Activated CD4-positive, alpha-beta T cell treated with anti-CD3 and anti-CD28 coated beads, Interleukin-2, amount 10 ng/mL, durations not matched to agents 24 days and 14 days (primary cell): Measurements from ENCODE around the gene LTBP1. TPM values are rescaled to one million over a fixed set of nuclear protein-coding genes. Genes with fewer than 3 reads are reported as not detected.

ENCODE experiments used
- DNase-seq: peaks from one replicate; pipeline ENCODE4 v3.0.0; 2022
- H3K27ac Mint-ChIP-seq: one replicate; pipeline ENCODE4 v1.8.0; 2022; ENCODE audit warnings: mild to moderate bottlenecking, mixed read lengths
- H3K27me3 Mint-ChIP-seq: one replicate; pipeline ENCODE4 v1.8.0; 2022; ENCODE audit warnings: mixed read lengths
- H3K36me3 Mint-ChIP-seq: one replicate; pipeline ENCODE4 v1.8.0; 2022; ENCODE audit warnings: low read depth, mild to moderate bottlenecking, mixed read lengths
- H3K4me1 Mint-ChIP-seq: one replicate; pipeline ENCODE4 v1.8.0; 2021; ENCODE audit warnings: mixed read lengths
- H3K4me3 Mint-ChIP-seq: one replicate; pipeline ENCODE4 v1.8.0; 2022; ENCODE audit warnings: mild to moderate bottlenecking, moderate library complexity, mixed read lengths
- H3K9me3 Mint-ChIP-seq: one replicate; pipeline ENCODE4 v1.8.0; 2021; ENCODE audit warnings: mixed read lengths
- intact Hi-C: fragments of 100-400 bp; cut with micrococcal nuclease; formaldehyde crosslinking; loops from one replicate; pipeline ENCODE4 v1.15.1; 2023
- total RNA-seq: library from RNA; stranded (reverse); gene quantifications from 2 replicates; pipeline ENCODE4 v1.2.3, GENCODE V29; 2022

The LTBP1 gene
- total RNA-seq, 1 donor from 2014 or later = 0.21 TPM

DNA sequence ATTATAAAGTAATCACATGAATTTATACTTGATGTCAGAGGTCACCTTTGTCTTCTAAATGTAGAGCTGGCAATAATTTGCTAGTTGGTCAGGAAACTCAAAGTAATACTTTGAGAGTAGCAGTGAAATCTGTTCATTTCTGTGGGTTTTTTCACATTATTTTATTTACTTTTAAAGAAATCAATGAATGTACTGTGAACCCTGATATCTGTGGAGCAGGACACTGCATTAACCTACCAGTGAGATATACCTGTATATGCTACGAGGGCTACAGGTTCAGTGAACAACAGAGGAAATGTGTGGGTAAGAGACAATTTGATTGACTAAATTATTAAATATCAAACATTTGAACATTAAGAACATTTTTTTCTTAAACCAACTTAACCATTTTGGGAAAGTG, 326.7 kb downstream of the LTBP1 start:
- Mint-ChIP-seq H3K27me3 (peaks cover 16% of the 10 kb centered on the region), H3K4me1 (peaks cover 2% of the 10 kb centered on the region), H3K27ac (no peak overlapping the region), H3K9me3 (no peaks in the 10 kb centered on the region), H3K4me3 (no peak overlapping the region), H3K36me3 (no peaks in the 10 kb centered on the region)
- intact Hi-C loops = no loop called here
- DNase-seq = no peak

DNA sequence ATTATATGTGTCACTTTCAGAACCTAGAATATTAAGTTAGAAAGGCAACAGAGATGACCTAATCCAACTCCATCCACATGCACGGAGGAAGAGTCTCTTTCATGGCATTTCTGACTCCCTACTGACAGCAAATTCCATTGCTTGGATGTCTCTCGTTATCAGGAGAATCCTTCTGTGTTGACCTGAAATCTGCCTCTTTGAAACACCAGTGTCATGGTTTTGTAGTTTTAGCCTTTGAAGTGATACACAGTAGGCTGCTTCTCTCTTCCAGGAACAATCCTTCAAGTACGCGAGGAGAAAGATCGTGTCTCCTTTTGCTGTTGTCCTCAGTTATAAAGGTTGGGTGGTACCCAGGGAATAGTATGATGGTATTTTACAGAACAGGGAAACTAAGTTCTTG, 327.8 kb downstream of the LTBP1 start:
- intact Hi-C loops = no loop called here
- H3K9me3 Mint-ChIP-seq = no peaks in the 10 kb centered on the region
- H3K4me3 Mint-ChIP-seq = no peak overlapping the region
- DNase-seq = no peak
- peaks cover 13% of the 10 kb centered on the region for H3K27me3 Mint-ChIP-seq
- peaks cover 2% of the 10 kb centered on the region for H3K4me1 Mint-ChIP-seq
- no peaks in the 10 kb centered on the region for H3K36me3 Mint-ChIP-seq
- H3K27ac Mint-ChIP-seq = no peak overlapping the region

GRCh38 chr2:33275689-33276444, 329.1 kb downstream of the LTBP1 start:
- peaks cover 11% of the 10 kb centered on the region for H3K27me3 Mint-ChIP-seq
- no peak overlapping the region for H3K27ac Mint-ChIP-seq
- intact Hi-C loops = no loop called here
- no peak overlapping the region for H3K4me3 Mint-ChIP-seq
- no peaks in the 10 kb centered on the region for H3K9me3 Mint-ChIP-seq
- H3K36me3 Mint-ChIP-seq = no peaks in the 10 kb centered on the region
- peaks cover 2% of the 10 kb centered on the region for H3K4me1 Mint-ChIP-seq
- DNase-seq = no peak

- Mint-ChIP-seq H3K27ac (no peak overlapping the region), H3K4me1 (no peaks in the 10 kb centered on the region), H3K9me3 (no peaks in the 10 kb centered on the region), H3K36me3 (no peaks in the 10 kb centered on the region), H3K27me3 (peaks cover 9% of the 10 kb centered on the region), H3K4me3 (no peak overlapping the region)
- intact Hi-C loops = no loop called here
- DNase-seq = no peak
Observed at GRCh38 chr2:33277002-33277426, 330.3 kb downstream of the LTBP1 start.

DNA sequence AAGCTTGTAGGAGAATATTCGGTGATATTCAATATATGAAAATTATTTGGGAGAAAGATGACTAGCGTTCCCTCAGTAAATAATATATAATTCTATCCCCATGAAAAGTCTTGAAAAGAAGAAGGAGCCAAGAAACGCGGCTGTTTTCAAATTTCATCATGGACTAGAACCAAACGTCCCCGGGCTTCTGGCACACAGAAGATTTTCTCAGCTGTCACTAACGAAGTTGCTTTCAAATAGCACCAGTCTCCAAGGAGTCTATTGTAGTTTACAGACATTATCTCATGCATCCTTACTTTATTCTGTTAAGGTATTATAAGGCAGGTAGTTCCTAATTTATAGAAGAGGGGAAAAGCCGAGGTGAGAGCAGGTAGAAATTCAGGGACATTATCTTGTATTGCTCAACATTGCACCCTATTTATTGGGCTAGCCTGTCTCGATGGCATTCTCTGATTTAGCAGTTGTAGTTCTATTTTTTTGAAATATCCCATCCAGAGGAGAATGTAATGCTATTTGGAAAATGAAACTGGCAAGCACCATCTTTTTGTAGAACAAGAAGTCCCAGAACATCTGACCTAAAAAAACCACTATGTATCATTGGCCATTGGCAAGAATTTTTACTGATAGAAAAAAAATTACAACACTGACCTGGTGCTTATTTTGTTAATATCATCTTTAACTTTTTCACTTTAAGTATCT, 331.6 kb downstream of the LTBP1 start:
- H3K9me3 Mint-ChIP-seq = no peaks in the 10 kb centered on the region
- no peak overlapping the region for H3K27ac Mint-ChIP-seq

DNA sequence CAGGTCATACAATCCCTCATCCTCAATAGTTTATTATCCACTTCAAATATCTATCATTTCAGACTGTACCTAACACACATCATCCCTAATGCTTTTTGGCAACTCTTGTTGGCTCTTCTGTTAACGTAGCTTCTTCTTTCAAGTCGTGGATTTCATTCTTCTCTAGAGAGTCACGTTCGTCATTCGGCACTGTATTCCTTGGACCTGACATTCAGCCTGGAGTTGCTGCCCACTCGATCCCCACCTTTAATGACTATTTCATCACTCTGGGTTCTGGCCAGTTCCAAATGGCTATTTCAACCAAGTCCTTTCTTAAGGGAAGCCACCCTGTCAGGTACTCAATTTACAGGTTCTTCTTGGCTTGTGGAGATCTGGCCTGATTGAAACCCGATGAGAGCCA, 337.5 kb downstream of the LTBP1 start:
- H3K27me3 Mint-ChIP-seq = peaks cover 1% of the 10 kb centered on the region
- no peak overlapping the region for H3K4me3 Mint-ChIP-seq

More for the DNA sequence above, 331.6 kb downstream of the LTBP1 start:
- H3K4me1 Mint-ChIP-seq = no peaks in the 10 kb centered on the region
- intact Hi-C loops = no loop called here
- no peak for DNase-seq
- no peak overlapping the region for H3K4me3 Mint-ChIP-seq
- H3K27me3 Mint-ChIP-seq = peaks cover 5% of the 10 kb centered on the region
- H3K36me3 Mint-ChIP-seq = no peaks in the 10 kb centered on the region

DNA sequence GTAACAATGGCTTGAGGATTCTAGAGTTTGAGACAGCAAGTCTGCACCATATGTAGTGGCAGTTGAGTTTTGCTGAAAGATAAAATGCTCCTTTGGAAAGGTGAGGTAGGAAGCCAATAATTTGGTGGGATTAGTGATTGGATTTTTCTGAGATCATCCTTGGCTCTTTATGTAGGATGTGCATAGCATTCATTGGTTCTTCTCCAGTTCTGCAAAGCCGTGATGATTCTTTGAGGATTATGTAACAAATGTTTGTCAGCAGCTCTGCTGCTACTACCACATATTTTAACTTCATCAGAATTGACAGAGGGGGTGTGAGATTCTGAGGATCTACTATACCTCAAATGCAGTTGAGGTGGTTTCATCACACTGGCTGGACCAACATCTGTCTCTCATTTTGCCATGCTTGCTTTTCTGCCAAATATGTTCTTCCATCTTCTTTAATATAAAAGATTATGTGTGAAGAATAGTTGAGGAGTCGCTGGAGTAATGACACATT, 340.8 kb downstream of the LTBP1 start:
- DNase-seq = no peak
- Mint-ChIP-seq H3K9me3 (no peaks in the 10 kb centered on the region), H3K27ac (no peak overlapping the region), H3K4me3 (no peak overlapping the region), H3K36me3 (no peaks in the 10 kb centered on the region), H3K4me1 (no peaks in the 10 kb centered on the region), H3K27me3 (peaks cover 10% of the 10 kb centered on the region)
- intact Hi-C loops = no loop called here

More for the DNA sequence above, 337.5 kb downstream of the LTBP1 start:
- no peaks in the 10 kb centered on the region for H3K36me3 Mint-ChIP-seq
- intact Hi-C loops = no loop called here
- H3K4me1 Mint-ChIP-seq = no peaks in the 10 kb centered on the region
- H3K27ac Mint-ChIP-seq = no peak overlapping the region
- no peaks in the 10 kb centered on the region for H3K9me3 Mint-ChIP-seq
- DNase-seq = no peak

DNA sequence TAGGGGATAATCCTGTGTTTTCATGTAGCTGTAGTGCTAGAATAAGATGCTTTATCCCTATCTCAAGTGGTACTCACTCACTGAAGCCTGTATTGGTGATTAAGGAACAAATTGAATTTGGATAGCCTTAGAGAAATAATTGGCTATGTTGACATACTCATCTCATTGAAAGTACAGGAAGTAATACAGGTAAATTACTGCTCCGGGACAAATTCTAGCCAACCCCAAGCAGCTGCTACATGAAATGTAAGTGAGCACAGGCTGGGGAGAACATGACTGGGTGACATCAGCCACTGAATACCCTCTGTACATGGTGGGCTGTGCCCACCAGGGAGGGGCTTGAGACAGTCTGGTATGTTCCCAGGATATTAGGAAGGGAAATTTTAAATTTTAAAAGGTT, 341.3 kb downstream of the LTBP1 start:
- peaks cover 14% of the 10 kb centered on the region for H3K27me3 Mint-ChIP-seq
- no peak overlapping the region for H3K27ac Mint-ChIP-seq
- H3K9me3 Mint-ChIP-seq = no peaks in the 10 kb centered on the region
- intact Hi-C loops = no loop called here
- H3K4me3 Mint-ChIP-seq = no peak overlapping the region
- H3K36me3 Mint-ChIP-seq = no peaks in the 10 kb centered on the region
- no peak for DNase-seq
- no peaks in the 10 kb centered on the region for H3K4me1 Mint-ChIP-seq

DNA sequence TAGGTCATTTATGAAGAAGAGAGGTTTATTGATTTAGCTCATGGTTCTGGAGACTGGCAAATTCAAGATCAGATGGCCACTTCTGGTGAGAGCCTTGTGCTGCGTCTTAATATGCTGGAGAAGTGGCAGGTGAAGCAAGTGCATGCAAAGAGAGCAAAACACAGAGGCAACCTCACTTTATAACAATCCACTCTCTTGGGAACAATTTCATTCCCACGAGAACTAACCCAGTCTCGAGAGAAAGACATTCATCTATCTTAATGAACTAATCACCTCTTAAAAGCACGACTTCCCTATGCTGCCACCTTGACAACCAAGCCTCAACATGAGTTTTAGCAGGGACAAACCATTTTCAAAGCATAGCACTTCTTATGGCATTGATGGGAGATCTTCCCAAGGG, 343.2 kb downstream of the LTBP1 start:
- DNase-seq = no peak
- no peak overlapping the region for H3K27ac Mint-ChIP-seq
- H3K4me3 Mint-ChIP-seq = no peak overlapping the region
- H3K9me3 Mint-ChIP-seq = no peaks in the 10 kb centered on the region
- no peaks in the 10 kb centered on the region for H3K36me3 Mint-ChIP-seq
- no peaks in the 10 kb centered on the region for H3K4me1 Mint-ChIP-seq
- H3K27me3 Mint-ChIP-seq = peaks cover 13% of the 10 kb centered on the region
- intact Hi-C loops = no loop called here

DNA sequence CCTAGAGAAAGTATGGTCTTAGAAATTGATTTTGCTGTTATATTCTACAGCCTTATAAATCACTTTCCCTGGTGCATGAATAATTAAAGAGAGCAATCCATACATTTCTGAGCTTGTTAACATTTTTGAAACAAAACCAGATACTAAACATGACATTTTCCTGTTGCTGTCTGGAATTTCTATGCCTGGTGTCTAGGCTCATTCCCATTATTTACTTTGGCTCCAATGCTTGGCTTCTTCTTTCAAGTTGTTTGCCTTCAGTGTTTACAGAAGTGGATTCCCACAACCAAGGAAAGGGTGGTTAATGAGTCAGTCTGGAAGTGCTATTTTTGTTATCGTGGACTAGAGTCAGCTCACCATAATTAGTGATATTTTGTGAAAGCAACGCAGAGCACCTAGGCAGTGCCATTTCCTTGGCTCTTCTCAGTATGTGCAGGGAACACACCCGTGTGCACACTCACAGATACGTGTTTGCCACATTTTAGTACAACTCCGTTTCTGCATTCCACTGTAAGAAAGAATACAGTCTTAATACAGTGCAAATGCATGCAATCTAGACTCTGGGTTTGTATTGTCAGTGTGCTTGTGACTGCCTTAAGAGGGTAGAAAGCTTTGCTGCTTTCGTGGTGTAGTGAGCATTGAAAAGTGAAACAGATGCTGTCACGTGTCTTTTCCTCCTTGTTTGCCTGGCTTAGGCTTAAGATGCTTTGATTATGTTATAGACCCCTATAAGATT, 344.7 kb downstream of the LTBP1 start:
- intact Hi-C loops = no loop called here
- no peak for DNase-seq
- no peak overlapping the region for H3K27ac Mint-ChIP-seq

GRCh38 chr2:33292063-33292462, 345.3 kb downstream of the LTBP1 start:
- Mint-ChIP-seq H3K4me1 (no peaks in the 10 kb centered on the region), H3K4me3 (no peak overlapping the region)
- intact Hi-C loops = no loop called here

More for the DNA sequence above, 344.7 kb downstream of the LTBP1 start:
- Mint-ChIP-seq H3K9me3 (no peaks in the 10 kb centered on the region), H3K4me1 (no peaks in the 10 kb centered on the region), H3K36me3 (no peaks in the 10 kb centered on the region), H3K27me3 (peaks cover 13% of the 10 kb centered on the region), H3K4me3 (no peak overlapping the region)

GRCh38 chr2:33292981-33293595, 346.3 kb downstream of the LTBP1 start:
- no peak overlapping the region for H3K4me3 Mint-ChIP-seq

More at GRCh38 chr2:33292063-33292462, 345.3 kb downstream of the LTBP1 start:
- Mint-ChIP-seq H3K36me3 (no peaks in the 10 kb centered on the region), H3K9me3 (no peaks in the 10 kb centered on the region), H3K27me3 (peaks cover 13% of the 10 kb centered on the region), H3K27ac (no peak overlapping the region)
- no peak for DNase-seq

GRCh38 chr2:33298233-33298632, 351.5 kb downstream of the LTBP1 start:
- Mint-ChIP-seq H3K4me1 (no peaks in the 10 kb centered on the region), H3K36me3 (no peaks in the 10 kb centered on the region), H3K9me3 (no peaks in the 10 kb centered on the region), H3K4me3 (no peak overlapping the region), H3K27ac (no peak overlapping the region), H3K27me3 (no peaks in the 10 kb centered on the region)
- no peak for DNase-seq
- intact Hi-C loops = no loop called here

More at GRCh38 chr2:33292981-33293595, 346.3 kb downstream of the LTBP1 start:
- Mint-ChIP-seq H3K4me1 (no peaks in the 10 kb centered on the region), H3K36me3 (no peaks in the 10 kb centered on the region), H3K27me3 (peaks cover 13% of the 10 kb centered on the region), H3K9me3 (no peaks in the 10 kb centered on the region), H3K27ac (no peak overlapping the region)
- DNase-seq = no peak
- intact Hi-C loops = no loop called here
